ENCODE data around the gene SLC7A6.

SLC7A6 gene

GRCh38 chr16:68346892-68347480 lies 82.7 kb downstream of the SLC7A6 start:
- DNase-seq (ENCODE audit: low spot score) = no peak

- no peak for DNase-seq (ENCODE audit: low spot score)
These were observed 83.3 kb downstream of the SLC7A6 start for GRCh38 chr16:68347605-68348004.

DNA sequence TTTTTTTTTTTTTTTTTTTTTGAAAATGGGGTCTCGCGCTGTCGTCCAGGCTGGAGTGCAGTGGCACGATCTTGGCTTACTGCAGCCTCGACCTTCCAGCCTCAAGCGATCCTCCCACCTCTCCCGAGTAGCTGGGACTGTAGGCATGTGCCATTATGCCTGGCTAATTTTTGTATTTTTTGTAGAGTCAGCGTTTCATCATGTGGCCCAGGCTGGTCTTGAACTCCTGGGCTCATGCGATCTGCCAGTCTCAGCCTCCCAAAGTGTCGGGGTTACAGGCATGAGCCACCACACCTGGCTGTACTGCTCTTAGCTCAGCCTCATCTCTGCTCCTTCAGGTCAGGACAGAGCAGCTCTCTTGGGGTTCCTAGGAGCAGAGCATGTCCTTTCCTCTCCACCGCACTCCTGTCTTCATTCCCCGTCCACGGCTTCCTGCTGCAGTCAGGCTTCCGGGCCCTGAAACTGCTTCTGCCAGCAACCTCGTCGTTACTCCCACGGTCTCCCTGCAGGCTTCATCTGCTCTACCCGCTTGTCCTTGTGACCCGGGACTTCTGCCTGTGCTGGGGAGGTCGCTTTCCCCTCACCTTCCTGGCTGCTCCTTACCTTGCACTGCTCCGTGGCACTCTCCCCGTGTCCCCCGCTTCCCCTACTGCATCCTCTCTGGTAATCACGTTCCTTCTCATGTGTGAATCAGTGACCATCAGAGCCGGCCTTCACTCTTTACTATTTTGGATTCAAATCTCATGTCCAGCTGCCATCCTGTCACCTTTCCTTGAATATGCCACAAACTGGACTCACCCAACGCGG lies 84.5 kb downstream of the SLC7A6 start:
- DNase-seq (ENCODE audit: low spot score) = no peak

DNA sequence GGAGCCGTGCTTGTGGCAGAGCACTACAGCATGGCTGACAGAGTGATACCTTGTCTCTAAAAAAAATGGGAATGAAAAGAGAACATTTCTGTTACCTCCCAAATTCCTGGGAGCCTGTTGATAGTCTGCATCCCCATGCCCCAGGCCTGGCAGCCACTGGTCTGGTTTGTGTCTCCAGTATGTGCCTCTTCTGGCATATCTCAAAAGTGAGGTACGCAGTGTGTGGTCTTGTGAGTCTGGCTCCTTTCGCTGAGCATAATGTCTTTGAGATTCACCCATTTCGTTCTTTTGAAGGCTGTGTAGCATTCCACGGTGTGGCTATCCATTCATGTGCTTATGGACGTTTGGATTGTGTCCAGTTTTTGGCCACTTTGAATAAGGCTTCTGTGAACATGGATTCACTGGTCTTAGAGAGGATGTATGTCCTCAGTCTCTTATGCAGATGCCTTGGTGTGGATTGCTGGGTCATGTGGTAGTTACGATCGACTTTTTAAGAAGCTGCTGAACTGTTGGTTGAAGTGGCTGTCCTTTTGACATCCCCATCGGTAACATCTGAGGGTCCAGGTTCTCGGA lies 85.6 kb downstream of the SLC7A6 start:
- DNase-seq (ENCODE audit: low spot score) = no peak

DNA sequence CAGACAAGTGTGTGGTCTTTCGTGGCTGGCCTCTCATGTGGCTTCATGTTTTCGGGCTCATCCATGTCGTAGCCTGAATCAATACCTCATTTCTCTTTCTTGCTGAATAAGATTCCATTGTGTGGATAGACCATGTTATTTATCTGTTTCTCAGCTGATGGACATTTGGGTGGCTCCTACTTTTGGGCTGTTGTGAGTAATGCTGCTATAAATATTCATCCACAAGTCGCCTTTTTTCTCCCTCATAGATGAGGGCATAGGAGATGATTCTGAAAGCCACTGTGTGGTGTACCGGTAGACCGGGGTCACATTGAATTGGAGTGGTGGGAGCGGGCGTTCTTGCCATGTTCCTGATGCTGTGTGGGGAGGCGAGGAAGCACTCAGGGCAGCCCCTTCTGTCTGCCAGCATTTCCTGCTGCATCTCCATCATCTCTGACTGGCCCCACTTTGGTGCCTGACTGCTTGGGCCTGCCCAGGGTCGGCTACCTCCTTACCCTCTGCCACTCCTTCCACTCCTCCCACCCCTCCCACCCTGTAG lies 86.6 kb downstream of the SLC7A6 start:
- DNase-seq (ENCODE audit: low spot score) = no peak
